Activated B cell treated with CpG ODN at 0.5 μM for 24 hours (primary cell): ENCODE results near the gene MSH4. TPM values are rescaled to one million over a fixed set of nuclear protein-coding genes. Genes with fewer than 3 reads are reported as not detected.

Experiments
- ATAC-seq: fragments of 200-7000 bp; cut with Tn5 transposase; one replicate; pipeline ENCODE4 v1.10.0; 2021; ENCODE audit warnings: low read depth, mild to moderate bottlenecking, moderate library complexity
- CTCF ChIA-PET: fragments of 350-600 bp; sonication (Branson Sonifier 250); formaldehyde crosslinking; loops from one replicate; lab custom pipeline; 2021; ENCODE audit warnings: antibody characterized with exemption; lab: Charles Lee
- POLR2A ChIA-PET: fragments of 350-600 bp; sonication (Branson Sonifier 250); formaldehyde crosslinking; loops from one replicate; lab custom pipeline; 2021; ENCODE audit warnings: antibody characterized with exemption; lab: Charles Lee
- DNase-seq: peaks from one replicate; pipeline ENCODE4 v3.0.0; 2022
- H3K27ac Mint-ChIP-seq: one replicate; pipeline ENCODE4 v1.8.0; 2020; ENCODE audit warnings: mixed read lengths
- H3K27me3 Mint-ChIP-seq: one replicate; pipeline ENCODE4 v1.8.0; 2021; ENCODE audit warnings: mixed read lengths
- H3K36me3 Mint-ChIP-seq: one replicate; pipeline ENCODE4 v1.8.0; 2021; ENCODE audit warnings: low read depth, mixed read lengths
- H3K4me1 Mint-ChIP-seq: one replicate; pipeline ENCODE4 v1.8.0; 2021; ENCODE audit warnings: mixed read lengths
- H3K4me3 Mint-ChIP-seq: one replicate; pipeline ENCODE4 v1.8.0; 2020; ENCODE audit warnings: mild to moderate bottlenecking, mixed read lengths
- H3K9me3 Mint-ChIP-seq: one replicate; pipeline ENCODE4 v1.8.0; 2020; ENCODE audit warnings: mixed read lengths
- intact Hi-C: fragments of 100-400 bp; cut with micrococcal nuclease; formaldehyde crosslinking; loops from one replicate; pipeline ENCODE4 v1.15.1; 2024
- total RNA-seq: library from RNA; stranded (reverse); gene quantifications from 2 replicates; pipeline ENCODE4 v1.2.3, GENCODE V29; 2022
- TF ChIP-seq, protein P1 (sequence below): fragments of 200-600 bp; IDR thresholded peaks from one replicate; pipeline ENCODE4 v1.8.0; 2022; ENCODE audit warnings: antibody characterized with exemption, mild to moderate bottlenecking

Gene MSH4
- total RNA-seq, 1 donor from 2014 or later = 1.4 TPM

DNA sequence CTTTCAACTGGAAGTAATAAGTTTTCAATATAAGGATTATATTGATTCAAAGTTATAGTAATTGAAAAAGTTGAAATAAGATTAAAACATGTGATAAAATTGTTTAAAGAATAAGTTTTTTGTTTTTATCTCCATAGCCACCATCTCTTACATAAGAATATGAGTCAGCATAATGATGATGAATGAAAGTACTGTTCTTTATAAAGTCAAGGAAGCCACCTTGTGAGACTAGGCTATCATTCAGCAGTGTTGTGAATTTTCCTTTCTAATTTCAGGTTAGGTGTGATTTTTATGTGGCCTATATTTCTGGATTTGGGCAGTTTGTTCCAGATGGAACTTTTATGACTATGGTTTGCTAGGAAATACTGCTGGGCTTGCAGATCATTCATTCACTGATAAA is 157.9 kb downstream of the MSH4 start:
- H3K36me3 Mint-ChIP-seq = no peaks in the 10 kb centered on the region
- no peak for ATAC-seq
- H3K9me3 Mint-ChIP-seq = no peaks in the 10 kb centered on the region
- DNase-seq = no peak
- no peaks in the 10 kb centered on the region for H3K27me3 Mint-ChIP-seq
- ChIA-PET CTCF (no interaction called here), POLR2A (no interaction called here)
- no peaks in the 10 kb centered on the region for H3K4me1 Mint-ChIP-seq
- H3K4me3 Mint-ChIP-seq = no peak overlapping the region
- intact Hi-C loops = no loop called here
- H3K27ac Mint-ChIP-seq = no peak overlapping the region
- TF ChIP-seq, protein P1, sequence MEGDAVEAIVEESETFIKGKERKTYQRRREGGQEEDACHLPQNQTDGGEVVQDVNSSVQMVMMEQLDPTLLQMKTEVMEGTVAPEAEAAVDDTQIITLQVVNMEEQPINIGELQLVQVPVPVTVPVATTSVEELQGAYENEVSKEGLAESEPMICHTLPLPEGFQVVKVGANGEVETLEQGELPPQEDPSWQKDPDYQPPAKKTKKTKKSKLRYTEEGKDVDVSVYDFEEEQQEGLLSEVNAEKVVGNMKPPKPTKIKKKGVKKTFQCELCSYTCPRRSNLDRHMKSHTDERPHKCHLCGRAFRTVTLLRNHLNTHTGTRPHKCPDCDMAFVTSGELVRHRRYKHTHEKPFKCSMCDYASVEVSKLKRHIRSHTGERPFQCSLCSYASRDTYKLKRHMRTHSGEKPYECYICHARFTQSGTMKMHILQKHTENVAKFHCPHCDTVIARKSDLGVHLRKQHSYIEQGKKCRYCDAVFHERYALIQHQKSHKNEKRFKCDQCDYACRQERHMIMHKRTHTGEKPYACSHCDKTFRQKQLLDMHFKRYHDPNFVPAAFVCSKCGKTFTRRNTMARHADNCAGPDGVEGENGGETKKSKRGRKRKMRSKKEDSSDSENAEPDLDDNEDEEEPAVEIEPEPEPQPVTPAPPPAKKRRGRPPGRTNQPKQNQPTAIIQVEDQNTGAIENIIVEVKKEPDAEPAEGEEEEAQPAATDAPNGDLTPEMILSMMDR = no peak

Other genes starting within 250 kb of the MSH4 start
- gene SLC44A5, start 185.8 kb upstream of the MSH4 start, total RNA-seq = 0.59 and 0.69 TPM in 2 replicates
- gene ACADM, start 72.2 kb upstream of the MSH4 start, total RNA-seq = 49.4 and 49.9 TPM in 2 replicates
- 203 and 234 TPM in 2 replicates for gene RABGGTB, start 10.6 kb upstream of the MSH4 start, total RNA-seq
- not detected in 2 replicates for gene ASB17, start 135.5 kb downstream of the MSH4 start, total RNA-seq